Measurements from ENCODE around the gene SFTPA2.
"Not testable (repeated sequence)": the region's sequence is repeated elsewhere in the genome, so short reads cannot be mapped to it uniquely, and the experiment has no call there.

SFTPA2 gene

DNA sequence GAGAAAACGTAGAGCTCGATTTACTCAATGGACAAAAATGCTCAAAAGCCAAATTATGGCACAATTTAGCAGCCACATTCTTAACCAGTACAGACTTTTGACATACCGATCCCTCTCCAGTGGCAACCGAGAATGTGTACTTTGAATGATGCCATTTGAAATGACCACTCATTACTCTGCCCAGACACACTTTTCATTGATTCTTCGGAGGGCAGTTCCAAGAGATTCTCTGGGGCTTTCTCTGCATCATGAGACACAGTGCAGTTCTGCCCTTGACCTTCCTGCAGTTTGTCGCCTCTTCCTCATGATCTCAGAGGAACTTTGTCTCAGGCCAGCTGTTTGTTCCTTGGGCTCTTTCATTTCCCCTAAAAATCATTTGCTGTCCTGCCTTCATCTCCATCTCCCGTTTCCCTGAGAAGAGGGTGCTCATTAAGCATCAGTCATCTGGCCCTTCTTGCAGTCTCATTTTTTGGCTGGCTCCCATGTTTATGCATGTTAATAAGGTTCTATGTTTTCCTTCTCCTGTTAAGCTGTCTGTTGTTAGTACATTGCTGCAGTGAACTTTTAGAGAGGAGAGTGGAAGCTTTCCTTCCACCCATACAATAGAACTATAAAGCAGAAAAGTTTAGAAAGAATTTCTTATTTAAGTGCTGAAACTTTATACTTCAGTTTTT is 43.5 kb downstream of the SFTPA2 start:
- not testable (repeated sequence) for FAIRE-seq

GRCh38 chr10:79511891-79512583 is 48.2 kb downstream of the SFTPA2 start, which contains the start of gene EIF5AL1:
Gene EIF5AL1, plus strand, starts transcription at chr10:79512533. Its CDS starts 117 bp downstream, at chr10:79512650.
- DNase-seq (ENCODE audit: insufficient read length, low spot score); FAIRE-seq: not testable (repeated sequence)

More for the DNA sequence above, 43.5 kb downstream of the SFTPA2 start:
- DNase-seq (ENCODE audit: insufficient read length, low spot score): not testable (repeated sequence)

GRCh38 chr10:79509934-79510508 is 50.2 kb downstream of the SFTPA2 start:
- not testable (repeated sequence) for FAIRE-seq

DNA sequence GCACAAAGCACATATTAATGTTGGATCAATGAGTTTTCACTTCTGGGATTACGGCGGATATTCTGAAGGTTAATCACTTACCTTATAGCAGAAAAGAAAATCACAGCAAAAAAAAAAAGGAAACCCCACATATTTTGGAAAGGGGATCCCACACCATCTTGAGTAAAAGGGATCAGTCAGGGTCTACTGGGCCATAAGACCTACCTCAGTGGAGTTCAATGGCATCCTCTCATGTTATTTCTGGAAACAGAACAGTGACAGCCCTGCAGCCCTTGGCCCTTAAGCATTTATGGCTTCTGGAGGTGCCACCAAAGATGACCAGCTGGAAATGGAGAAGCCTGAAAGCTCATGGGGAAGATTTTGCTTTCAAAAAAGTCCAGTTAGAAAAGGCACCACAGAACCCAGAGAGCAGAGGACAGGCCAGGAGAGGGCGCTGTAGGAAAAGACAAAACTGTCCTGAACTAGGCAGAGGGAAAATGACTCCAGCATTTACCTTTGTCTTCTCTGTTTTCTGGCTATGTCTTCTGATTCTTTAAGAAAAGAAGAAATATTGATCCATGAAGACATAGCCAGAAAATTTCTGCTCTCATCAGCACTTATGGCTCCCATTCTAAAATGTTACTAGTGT is 50.8 kb downstream of the SFTPA2 start:
- peak; percentile 80 for FAIRE-seq
- DNase-seq (ENCODE audit: insufficient read length, low spot score): not testable (repeated sequence)

More at GRCh38 chr10:79509934-79510508, 50.2 kb downstream of the SFTPA2 start:
- not testable (repeated sequence) for DNase-seq (ENCODE audit: insufficient read length, low spot score)

- not testable (repeated sequence) for DNase-seq (ENCODE audit: insufficient read length, low spot score); FAIRE-seq
Measured at GRCh38 chr10:79508245-79508644, 52.0 kb downstream of the SFTPA2 start.

GRCh38 chr10:79507440-79508167 is 52.6 kb downstream of the SFTPA2 start:
- no peak for FAIRE-seq
- DNase-seq (ENCODE audit: insufficient read length, low spot score): no peak
